ENCODE results near the gene SPSB2. TPM values are rescaled to one million over a fixed set of nuclear protein-coding genes. Genes with fewer than 3 reads are reported as not detected.
"Not testable (repeated sequence)": the region's sequence is repeated elsewhere in the genome, so short reads cannot be mapped to it uniquely, and the experiment has no call there.

SPSB2 gene
- total and polyA plus RNA-seq, 3 donors from 2014 or later, result 11.6 to 22.0 (median 21.3) TPM

DNA sequence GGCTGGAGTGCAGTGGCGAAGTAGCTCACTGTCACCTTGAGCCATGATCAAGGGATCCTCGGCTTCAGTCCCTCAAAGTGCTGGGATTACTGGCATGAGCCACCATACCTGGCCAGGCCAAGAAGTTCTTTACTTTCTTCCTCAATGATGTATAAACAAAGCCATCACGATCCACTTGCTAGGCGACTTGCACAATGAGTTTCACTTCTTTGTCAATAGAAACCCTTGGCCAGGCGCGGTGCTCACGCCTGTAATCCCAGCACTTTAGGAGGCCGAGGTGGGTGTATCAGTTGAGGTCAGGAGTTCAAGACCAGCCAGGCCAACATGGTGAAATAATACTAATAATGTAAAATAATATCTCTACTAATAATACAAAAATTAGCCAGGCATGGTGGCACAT is 14.4 kb upstream of the SPSB2 start:
- 86 to 88% methylated on average over 8 of the region's 8 CpGs for WGBS, 2 donors

DNA sequence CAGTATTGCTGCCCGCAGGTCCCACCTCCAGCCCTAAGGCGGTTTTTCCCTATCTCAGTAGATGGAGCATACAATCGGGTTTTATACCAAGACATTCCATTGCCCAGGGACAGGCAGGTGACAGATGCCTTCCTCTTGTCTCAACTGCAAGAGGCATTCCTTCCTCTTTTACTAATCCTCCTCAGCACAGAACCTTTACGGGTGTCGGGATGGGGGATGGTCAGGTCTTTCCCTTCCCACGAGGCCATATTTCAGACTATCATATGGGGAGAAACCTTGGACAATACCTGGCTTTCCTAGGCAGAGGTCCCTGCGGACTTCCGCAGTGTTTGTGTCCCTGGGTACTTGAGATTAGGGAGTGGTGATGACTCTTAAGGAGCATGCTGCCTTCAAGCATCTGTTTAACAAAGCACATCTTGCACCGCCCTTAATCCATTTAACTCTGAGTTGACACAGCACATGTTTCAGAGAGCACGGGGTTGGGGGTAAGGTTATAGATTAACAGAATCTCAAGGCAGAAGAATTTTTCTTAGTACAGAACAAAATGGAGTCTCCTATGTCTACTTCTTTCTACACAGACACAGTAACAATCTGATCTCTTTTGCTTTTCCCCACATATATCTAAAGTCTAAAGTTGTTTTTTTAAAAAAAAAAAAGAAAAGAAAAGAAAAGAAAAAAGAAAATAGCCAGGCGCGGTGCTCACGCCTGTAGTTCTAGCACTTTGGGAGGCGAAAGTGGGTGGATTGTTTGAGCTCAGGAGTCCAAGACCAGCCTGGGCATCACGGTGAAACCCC is 13.3 kb upstream of the SPSB2 start:
- H3K4me3 ChIP-seq; H3K36me3 ChIP-seq (ENCODE audit: low read depth, missing control alignments); H3K4me1 ChIP-seq; DNase-seq; intact Hi-C loops (cut with DNase I; ENCODE audit: low total_unique reads); H3K9me3 ChIP-seq; H3K27ac ChIP-seq; H3K27me3 ChIP-seq: not testable (repeated sequence)
- 83% methylated on average over 11 to 12 of the region's 15 CpGs for WGBS, 2 donors

More for the DNA sequence above, 14.4 kb upstream of the SPSB2 start:
- no peak for TF ChIP-seq POLR2A (IDR thresholded peaks at IDR 0.05)
- TF ChIP-seq, protein P1, sequence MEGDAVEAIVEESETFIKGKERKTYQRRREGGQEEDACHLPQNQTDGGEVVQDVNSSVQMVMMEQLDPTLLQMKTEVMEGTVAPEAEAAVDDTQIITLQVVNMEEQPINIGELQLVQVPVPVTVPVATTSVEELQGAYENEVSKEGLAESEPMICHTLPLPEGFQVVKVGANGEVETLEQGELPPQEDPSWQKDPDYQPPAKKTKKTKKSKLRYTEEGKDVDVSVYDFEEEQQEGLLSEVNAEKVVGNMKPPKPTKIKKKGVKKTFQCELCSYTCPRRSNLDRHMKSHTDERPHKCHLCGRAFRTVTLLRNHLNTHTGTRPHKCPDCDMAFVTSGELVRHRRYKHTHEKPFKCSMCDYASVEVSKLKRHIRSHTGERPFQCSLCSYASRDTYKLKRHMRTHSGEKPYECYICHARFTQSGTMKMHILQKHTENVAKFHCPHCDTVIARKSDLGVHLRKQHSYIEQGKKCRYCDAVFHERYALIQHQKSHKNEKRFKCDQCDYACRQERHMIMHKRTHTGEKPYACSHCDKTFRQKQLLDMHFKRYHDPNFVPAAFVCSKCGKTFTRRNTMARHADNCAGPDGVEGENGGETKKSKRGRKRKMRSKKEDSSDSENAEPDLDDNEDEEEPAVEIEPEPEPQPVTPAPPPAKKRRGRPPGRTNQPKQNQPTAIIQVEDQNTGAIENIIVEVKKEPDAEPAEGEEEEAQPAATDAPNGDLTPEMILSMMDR (IDR thresholded peaks at IDR 0.05), result no peak
- Histone ChIP-seq H3K9me3 (no peaks in the 10 kb centered on the region), H3K27me3 (no peaks in the 10 kb centered on the region), H3K36me3 (ENCODE audit: low read depth, missing control alignments) (no peaks in the 10 kb centered on the region), H3K4me3 (no peak overlapping the region), H3K4me1 (no peaks in the 10 kb centered on the region), H3K27ac (no peak overlapping the region)
- DNase-seq, result no peak
- intact Hi-C loops (cut with DNase I; ENCODE audit: low total_unique reads), result no loop called here

- no peak overlapping the region for H3K27ac ChIP-seq
- no peak overlapping the region for H3K4me3 ChIP-seq
- no peaks in the 10 kb centered on the region for H3K36me3 ChIP-seq (ENCODE audit: low read depth, missing control alignments)
- TF ChIP-seq POLR2A (IDR thresholded peaks at IDR 0.05), result no peak
- TF ChIP-seq, protein P1 (IDR thresholded peaks at IDR 0.05), result no peak
- no peaks in the 10 kb centered on the region for H3K4me1 ChIP-seq
- WGBS, 2 donors, result 79 to 80% methylated on average over 19 to 22 of the region's 22 CpGs
- H3K9me3 ChIP-seq, result no peaks in the 10 kb centered on the region
- intact Hi-C loops (cut with DNase I; ENCODE audit: low total_unique reads), result no loop called here
- no peaks in the 10 kb centered on the region for H3K27me3 ChIP-seq
- no peak for DNase-seq
Observed at GRCh38 chr12:6884539-6884938, 11.4 kb upstream of the SPSB2 start.

GRCh38 chr12:6883683-6884082 is 10.6 kb upstream of the SPSB2 start:
- TF ChIP-seq, protein P1 (IDR thresholded peaks at IDR 0.05), result no peak
- H3K9me3 ChIP-seq, result no peaks in the 10 kb centered on the region
- no peak overlapping the region for H3K27ac ChIP-seq
- no peak for DNase-seq
- H3K27me3 ChIP-seq, result no peaks in the 10 kb centered on the region
- WGBS, 2 donors, result 91 to 94% methylated on average over 9 to 11 of the region's 11 CpGs
- no peaks in the 10 kb centered on the region for H3K36me3 ChIP-seq (ENCODE audit: low read depth, missing control alignments)
- intact Hi-C loops (cut with DNase I; ENCODE audit: low total_unique reads), result no loop called here
- H3K4me3 ChIP-seq, result no peak overlapping the region
- no peaks in the 10 kb centered on the region for H3K4me1 ChIP-seq

DNA sequence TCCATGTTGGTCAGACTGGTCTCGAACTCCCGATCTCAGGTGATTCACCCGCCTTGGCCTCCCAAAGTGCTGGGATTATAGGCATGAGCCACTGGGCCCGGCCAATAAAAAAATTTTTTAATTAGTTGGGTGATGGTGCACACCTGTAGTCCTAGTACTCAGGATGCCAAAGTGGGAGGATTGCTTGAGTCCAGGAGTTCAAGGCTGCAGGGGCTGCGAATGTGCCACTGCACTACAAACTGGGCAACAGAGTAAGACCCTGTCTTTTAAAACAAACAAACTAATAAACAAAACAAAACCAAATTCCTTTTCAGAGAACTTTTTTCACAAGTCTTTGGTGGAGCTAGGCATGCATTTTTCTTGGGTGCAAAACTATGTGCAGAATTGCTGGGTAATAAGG is 10.1 kb upstream of the SPSB2 start:
- no peaks in the 10 kb centered on the region for H3K27me3 ChIP-seq
- no peak for DNase-seq
- no peaks in the 10 kb centered on the region for H3K4me1 ChIP-seq
- TF ChIP-seq POLR2A (IDR thresholded peaks at IDR 0.05), result no peak
- no peaks in the 10 kb centered on the region for H3K9me3 ChIP-seq
- no peak overlapping the region for H3K4me3 ChIP-seq
- H3K27ac ChIP-seq, result no peak overlapping the region
- no peaks in the 10 kb centered on the region for H3K36me3 ChIP-seq (ENCODE audit: low read depth, missing control alignments)
- intact Hi-C loops (cut with DNase I; ENCODE audit: low total_unique reads), result no loop called here
- 93 to 94% methylated on average over 5 of the region's 5 CpGs for WGBS, 2 donors

- H3K27me3 ChIP-seq; H3K4me1 ChIP-seq; H3K27ac ChIP-seq; H3K4me3 ChIP-seq; H3K9me3 ChIP-seq; H3K36me3 ChIP-seq (ENCODE audit: low read depth, missing control alignments); intact Hi-C loops (cut with DNase I; ENCODE audit: low total_unique reads); DNase-seq: not testable (repeated sequence)
- 86 to 97% methylated on average over 11 of the region's 11 CpGs for WGBS, 2 donors
Observed at GRCh38 chr12:6879824-6880223, 6.7 kb upstream of the SPSB2 start.

DNA sequence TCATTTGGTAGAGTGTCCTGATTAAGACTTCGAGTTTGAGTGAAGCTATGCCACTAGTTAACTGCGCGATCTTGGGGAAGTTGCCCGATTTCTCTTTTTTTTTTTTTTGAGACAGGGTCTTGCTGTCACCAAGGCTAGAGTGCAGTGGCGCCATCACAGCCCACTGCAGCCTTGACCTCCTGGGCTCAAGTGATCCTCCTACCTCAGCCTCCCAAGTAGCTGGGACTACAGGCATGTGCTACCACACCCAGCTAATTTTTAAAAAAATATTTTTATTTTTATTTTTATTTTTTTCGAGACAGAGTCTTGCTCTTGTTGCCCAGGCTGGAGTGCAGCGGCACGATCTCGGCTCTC is 889 bp upstream of the SPSB2 start:
- H3K9me3 ChIP-seq; intact Hi-C loops (cut with DNase I; ENCODE audit: low total_unique reads); DNase-seq; H3K36me3 ChIP-seq (ENCODE audit: low read depth, missing control alignments); H3K27me3 ChIP-seq: not testable (repeated sequence)
- H3K27ac ChIP-seq, result peak overlapping the region; percentile 42 to 81
- H3K4me1 ChIP-seq, result peaks cover 27% of the 10 kb centered on the region
- 30 to 39% methylated on average over 9 of the region's 9 CpGs for WGBS, 2 donors
- peak overlapping the region; percentile 77 to 86 for H3K4me3 ChIP-seq
